ENCODE data around the gene ENAM. TPM values are rescaled to one million over a fixed set of nuclear protein-coding genes. Genes with fewer than 3 reads are reported as not detected.

ENAM gene
- total and polyA plus RNA-seq, 2 donors (not counting 1 experiment from before 2014, with no cell fraction given) = 0.50 to 0.58 TPM

DNA sequence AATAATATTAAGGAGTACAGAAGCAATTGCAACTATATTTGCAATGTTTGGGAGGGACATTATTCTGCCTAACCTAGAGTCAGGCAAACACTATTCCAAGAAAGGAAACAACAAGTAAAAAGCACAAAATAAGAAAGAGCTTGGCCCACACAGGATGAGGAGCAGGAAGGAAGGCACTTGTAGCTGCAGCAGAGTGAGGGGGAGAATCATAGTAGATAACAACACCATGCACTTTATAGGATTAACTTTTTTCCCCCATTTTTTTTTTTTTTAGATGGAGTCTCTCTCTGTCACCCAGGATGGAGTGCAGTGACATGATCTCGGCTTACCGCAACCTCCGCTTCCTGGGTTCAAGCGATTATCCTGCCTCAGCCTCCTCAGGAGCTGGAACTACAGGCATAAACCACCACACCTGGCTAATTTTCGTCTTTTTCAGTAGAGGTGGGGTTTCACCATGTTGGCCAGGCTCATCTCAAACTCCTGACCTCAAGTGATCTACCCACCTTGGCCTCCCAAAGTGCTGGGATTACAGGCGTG is 48.1 kb downstream of the ENAM start:
- Histone ChIP-seq H3K9me3 (ENCODE audit: control insufficient read depth, insufficient read depth, low read depth, low read length) (no peaks in the 10 kb centered on the region), H3K4me3 (replicated peaks in 1 of 4; ENCODE audit: control extremely low read depth in 1 of 4, insufficient read depth in 1 of 4, low read depth in 3 of 4, low read length in 4 of 4) (no peak overlapping the region), H3K4me2 (ENCODE audit: extremely low read depth, insufficient read depth, low read length) (no peak overlapping the region), H3K79me2 (ENCODE audit: control insufficient read depth, insufficient read depth, low read length) (no peaks in the 10 kb centered on the region), H3K27ac (ENCODE audit: insufficient read depth, low read length) (no peak overlapping the region), H4K20me1 (ENCODE audit: control insufficient read depth, extremely low read depth, insufficient read depth, low read length) (no peaks in the 10 kb centered on the region), H3K4me1 (ENCODE audit: control insufficient read depth, extremely low read depth, insufficient read depth, low read length) (peaks cover 2% of the 10 kb centered on the region), H3K36me3 (ENCODE audit: control insufficient read depth, insufficient read depth, low read length) (no peaks in the 10 kb centered on the region), H2AFZ (ENCODE audit: low read length) (no peak overlapping the region), H3K27me3 (ENCODE audit: control insufficient read depth, insufficient read depth, low read length) (no peaks in the 10 kb centered on the region), H3K9ac (ENCODE audit: insufficient read depth, low read length) (no peak overlapping the region)
- no peak for DNase-seq (ENCODE audit: low read depth in 2 of 2)
- TF ChIP-seq, protein P1, sequence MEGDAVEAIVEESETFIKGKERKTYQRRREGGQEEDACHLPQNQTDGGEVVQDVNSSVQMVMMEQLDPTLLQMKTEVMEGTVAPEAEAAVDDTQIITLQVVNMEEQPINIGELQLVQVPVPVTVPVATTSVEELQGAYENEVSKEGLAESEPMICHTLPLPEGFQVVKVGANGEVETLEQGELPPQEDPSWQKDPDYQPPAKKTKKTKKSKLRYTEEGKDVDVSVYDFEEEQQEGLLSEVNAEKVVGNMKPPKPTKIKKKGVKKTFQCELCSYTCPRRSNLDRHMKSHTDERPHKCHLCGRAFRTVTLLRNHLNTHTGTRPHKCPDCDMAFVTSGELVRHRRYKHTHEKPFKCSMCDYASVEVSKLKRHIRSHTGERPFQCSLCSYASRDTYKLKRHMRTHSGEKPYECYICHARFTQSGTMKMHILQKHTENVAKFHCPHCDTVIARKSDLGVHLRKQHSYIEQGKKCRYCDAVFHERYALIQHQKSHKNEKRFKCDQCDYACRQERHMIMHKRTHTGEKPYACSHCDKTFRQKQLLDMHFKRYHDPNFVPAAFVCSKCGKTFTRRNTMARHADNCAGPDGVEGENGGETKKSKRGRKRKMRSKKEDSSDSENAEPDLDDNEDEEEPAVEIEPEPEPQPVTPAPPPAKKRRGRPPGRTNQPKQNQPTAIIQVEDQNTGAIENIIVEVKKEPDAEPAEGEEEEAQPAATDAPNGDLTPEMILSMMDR (conservative IDR thresholded peaks at IDR 0.05 in 1 of 2, IDR thresholded peaks at IDR 0.05 in 1 of 2; ENCODE audit: low read depth in 1 of 2, low read length in 2 of 2) = no peak
- TF ChIP-seq EZH2 (IDR thresholded peaks at IDR 0.05; ENCODE audit: low read length, missing control alignments) = no peak

- peaks cover 2% of the 10 kb centered on the region for H3K4me1 ChIP-seq (ENCODE audit: control insufficient read depth, extremely low read depth, insufficient read depth, low read length)
- no peaks in the 10 kb centered on the region for H3K9me3 ChIP-seq (ENCODE audit: control insufficient read depth, insufficient read depth, low read depth, low read length)
- TF ChIP-seq, protein P1 (conservative IDR thresholded peaks at IDR 0.05 in 1 of 2, IDR thresholded peaks at IDR 0.05 in 1 of 2; ENCODE audit: low read depth in 1 of 2, low read length in 2 of 2) = no peak
- no peak for TF ChIP-seq EZH2 (IDR thresholded peaks at IDR 0.05; ENCODE audit: low read length, missing control alignments)
- DNase-seq (ENCODE audit: low read depth in 2 of 2) = no peak
- no peaks in the 10 kb centered on the region for H3K36me3 ChIP-seq (ENCODE audit: control insufficient read depth, insufficient read depth, low read length)
- no peaks in the 10 kb centered on the region for H3K79me2 ChIP-seq (ENCODE audit: control insufficient read depth, insufficient read depth, low read length)
- no peaks in the 10 kb centered on the region for H4K20me1 ChIP-seq (ENCODE audit: control insufficient read depth, extremely low read depth, insufficient read depth, low read length)
- no peak overlapping the region for H3K4me3 ChIP-seq (replicated peaks in 1 of 4; ENCODE audit: control extremely low read depth in 1 of 4, insufficient read depth in 1 of 4, low read depth in 3 of 4, low read length in 4 of 4)
- no peak overlapping the region for H2AFZ ChIP-seq (ENCODE audit: low read length)
- no peaks in the 10 kb centered on the region for H3K27me3 ChIP-seq (ENCODE audit: control insufficient read depth, insufficient read depth, low read length)
- no peak overlapping the region for H3K9ac ChIP-seq (ENCODE audit: insufficient read depth, low read length)
- H3K4me2 ChIP-seq (ENCODE audit: extremely low read depth, insufficient read depth, low read length) = no peak overlapping the region
- no peak overlapping the region for H3K27ac ChIP-seq (ENCODE audit: insufficient read depth, low read length)
These were observed 49.9 kb downstream of the ENAM start for GRCh38 chr4:70678383-70678999.

DNA sequence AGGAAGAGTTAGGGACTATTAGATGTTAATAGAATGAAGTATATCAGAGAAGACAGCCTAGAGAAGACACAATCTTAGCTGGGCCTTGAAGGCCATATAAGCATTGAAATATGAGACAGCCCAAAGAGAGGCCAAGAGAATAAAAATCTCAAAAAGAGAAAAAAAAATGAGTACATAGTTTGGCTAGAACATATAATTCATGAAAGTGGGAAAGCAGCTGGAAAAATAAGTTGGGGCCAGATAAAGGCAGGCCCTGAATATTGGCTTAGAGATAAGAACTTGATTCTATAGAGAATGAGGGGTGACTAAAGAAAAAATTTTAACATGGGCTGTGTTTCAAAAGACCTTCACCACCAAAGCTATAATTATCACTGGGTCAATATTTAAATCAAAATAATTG is 52.4 kb downstream of the ENAM start:
- H3K4me3 ChIP-seq (replicated peaks in 1 of 4; ENCODE audit: control extremely low read depth in 1 of 4, insufficient read depth in 1 of 4, low read depth in 3 of 4, low read length in 4 of 4) = no peak overlapping the region
- no peaks in the 10 kb centered on the region for H4K20me1 ChIP-seq (ENCODE audit: control insufficient read depth, extremely low read depth, insufficient read depth, low read length)

More for the DNA sequence above, 52.4 kb downstream of the ENAM start:
- no peaks in the 10 kb centered on the region for H3K9me3 ChIP-seq (ENCODE audit: control insufficient read depth, insufficient read depth, low read depth, low read length)
- no peak overlapping the region for H3K4me2 ChIP-seq (ENCODE audit: extremely low read depth, insufficient read depth, low read length)
- no peak for TF ChIP-seq EZH2 (IDR thresholded peaks at IDR 0.05; ENCODE audit: low read length, missing control alignments)
- TF ChIP-seq, protein P1 (conservative IDR thresholded peaks at IDR 0.05 in 1 of 2, IDR thresholded peaks at IDR 0.05 in 1 of 2; ENCODE audit: low read depth in 1 of 2, low read length in 2 of 2) = no peak
- no peak for DNase-seq (ENCODE audit: low read depth in 2 of 2)
- peaks cover 2% of the 10 kb centered on the region for H3K4me1 ChIP-seq (ENCODE audit: control insufficient read depth, extremely low read depth, insufficient read depth, low read length)
- H3K27ac ChIP-seq (ENCODE audit: insufficient read depth, low read length) = no peak overlapping the region
- no peaks in the 10 kb centered on the region for H3K79me2 ChIP-seq (ENCODE audit: control insufficient read depth, insufficient read depth, low read length)
- H3K27me3 ChIP-seq (ENCODE audit: control insufficient read depth, insufficient read depth, low read length) = no peaks in the 10 kb centered on the region
- H3K9ac ChIP-seq (ENCODE audit: insufficient read depth, low read length) = no peak overlapping the region
- H3K36me3 ChIP-seq (ENCODE audit: control insufficient read depth, insufficient read depth, low read length) = no peaks in the 10 kb centered on the region
- H2AFZ ChIP-seq (ENCODE audit: low read length) = no peak overlapping the region
